WTC11 (cell line): ENCODE measurements around the gene SREBF1. TPM values are rescaled to one million over a fixed set of nuclear protein-coding genes. Genes with fewer than 3 reads are reported as not detected.

Source experiments
- ATAC-seq: fragments of 200-7000 bp; cut with Tn5 transposase; 2 replicates; pipeline ENCODE4 v1.10.0; 2021; ENCODE audit warnings: mild to moderate bottlenecking, moderate library complexity
- CTCF ChIA-PET: fragments of 300-600 bp; sonication (Branson Sonifier 250); formaldehyde crosslinking; loops from one replicate; lab custom pipeline; 2021; ENCODE audit warnings: antibody characterized with exemption; lab: Charles Lee
- POLR2A ChIA-PET: fragments of 350-600 bp; sonication (Branson Sonifier 250); formaldehyde crosslinking; loops from one replicate; lab custom pipeline; 2021; ENCODE audit warnings: antibody characterized with exemption; lab: Charles Lee
- DNase-seq: peaks from one replicate; pipeline ENCODE4 v3.0.0; 2021; ENCODE audit warnings: low spot score
- H3K27ac Mint-ChIP-seq: 2 replicates; pipeline ENCODE4 v1.8.0; 2021; ENCODE audit warnings: mixed read lengths
- H3K27me3 Mint-ChIP-seq: 2 replicates; pipeline ENCODE4 v1.8.0; 2021; ENCODE audit warnings: low read depth, mild to moderate bottlenecking, moderate library complexity, mixed read lengths
- H3K36me3 Mint-ChIP-seq: 2 replicates; pipeline ENCODE4 v1.8.0; 2021; ENCODE audit warnings: mixed read lengths
- H3K4me1 Mint-ChIP-seq: 2 replicates; pipeline ENCODE4 v1.8.0; 2022; ENCODE audit warnings: mixed read lengths
- H3K4me3 Mint-ChIP-seq: 2 replicates; pipeline ENCODE4 v1.8.0; 2021; ENCODE audit warnings: mild to moderate bottlenecking, moderate library complexity, mixed read lengths
- H3K9me3 Mint-ChIP-seq: 2 replicates; pipeline ENCODE4 v1.8.0; 2021; ENCODE audit warnings: mixed read lengths
- CBFB ChIP-seq: sonication (generic); formaldehyde crosslinking; IDR thresholded peaks from 2 replicates; pipeline ENCODE4 v1.8.1; 2022; ENCODE audit warnings: mild to moderate bottlenecking, low read depth, missing genetic modification reagents
- CDX4 ChIP-seq: fragments of 250-450 bp; sonication (Bioruptor Pico); IDR thresholded peaks from 2 replicates; pipeline ENCODE4 v1.9.0; 2021; ENCODE audit warnings: moderate library complexity, mild to moderate bottlenecking, inconsistent platforms, borderline replicate concordance
- ERG ChIP-seq: fragments of 250-450 bp; sonication (Bioruptor Pico); IDR thresholded peaks from 2 replicates; pipeline ENCODE4 v1.8.0; 2021; ENCODE audit warnings: mild to moderate bottlenecking
- ESRRA ChIP-seq: sonication (generic); formaldehyde crosslinking; IDR thresholded peaks from 2 replicates; pipeline ENCODE4 v1.8.1; 2022; ENCODE audit warnings: mild to moderate bottlenecking, missing genetic modification reagents, borderline replicate concordance
- FOXP4 ChIP-seq: sonication (generic); formaldehyde crosslinking; IDR thresholded peaks from 2 replicates; pipeline ENCODE4 v1.8.0; 2022; ENCODE audit warnings: mild to moderate bottlenecking, missing genetic modification reagents
- GABPB1 ChIP-seq: sonication (generic); formaldehyde crosslinking; IDR thresholded peaks from 2 replicates; pipeline ENCODE4 v1.8.1; 2023; ENCODE audit warnings: mild to moderate bottlenecking, missing genetic modification reagents
- HMGA2 ChIP-seq: fragments of 250-450 bp; sonication (Bioruptor Pico); IDR thresholded peaks from 2 replicates; pipeline ENCODE4 v1.4.0; 2021; ENCODE audit warnings: mild to moderate bottlenecking, moderate library complexity
- JAZF1 ChIP-seq: fragments of 250-450 bp; sonication (Bioruptor Pico); IDR thresholded peaks from 2 replicates; pipeline ENCODE4 v1.9.0; 2021; ENCODE audit warnings: moderate library complexity, mild to moderate bottlenecking, inconsistent platforms
- NR2C2 ChIP-seq: sonication (generic); formaldehyde crosslinking; IDR thresholded peaks from 2 replicates; pipeline ENCODE4 v1.8.0; 2022; ENCODE audit warnings: mild to moderate bottlenecking, missing genetic modification reagents
- PRDM15 ChIP-seq: sonication (generic); formaldehyde crosslinking; IDR thresholded peaks from 2 replicates; pipeline ENCODE4 v1.8.0; 2022; ENCODE audit warnings: missing genetic modification reagents
- RELA ChIP-seq: sonication (generic); formaldehyde crosslinking; IDR thresholded peaks from 2 replicates; pipeline ENCODE4 v1.8.1; 2022; ENCODE audit warnings: missing genetic modification reagents, mild to moderate bottlenecking, borderline replicate concordance
- SOX15 ChIP-seq: fragments of 250-450 bp; sonication (Bioruptor Pico); IDR thresholded peaks from 2 replicates; pipeline ENCODE4 v1.9.0; 2021; ENCODE audit warnings: mild to moderate bottlenecking
- TEAD4 ChIP-seq: sonication (generic); formaldehyde crosslinking; IDR thresholded peaks from 2 replicates; pipeline ENCODE4 v1.8.0; 2022; ENCODE audit warnings: mild to moderate bottlenecking, missing genetic modification reagents
- ZNF532 ChIP-seq: fragments of 250-450 bp; sonication (Bioruptor Pico); IDR thresholded peaks from 2 replicates; pipeline ENCODE4 v1.9.0; 2021; ENCODE audit warnings: mild to moderate bottlenecking, borderline replicate concordance
- total RNA-seq: library from RNA; stranded (reverse); gene quantifications from 3 replicates; pipeline ENCODE4 v1.2.3, GENCODE V29; 2021
- TF ChIP-seq, protein P1 (sequence below): sonication (generic); formaldehyde crosslinking; IDR thresholded peaks from 2 replicates; pipeline ENCODE4 v1.8.0; 2023; ENCODE audit warnings: missing genetic modification reagents, mild to moderate bottlenecking, borderline replicate concordance

SREBF1 gene
- total RNA-seq, 1 experiment from 2014 or later = 93.7 TPM

- Mint-ChIP-seq H3K4me1 (peaks cover 13% of the 10 kb centered on the region), H3K27me3 (no peaks in the 10 kb centered on the region; the same call in 1 of the 2 replicates)
- TF ChIP-seq RELA (CRISPR knock-in tag) (0 out of 2 replicates have a peak, but pooled peaks have one; percentile 16), FOXP4 (no peak)
- TF ChIP-seq, all 79 proteins: peak for 1
- ChIA-PET CTCF (interaction anchor here (0.8 to 3.0 kb wide), 17 partner anchors 9 to 194 kb away, joined by 3 to 19 read pairs (median 4); no protein-coding TSS in a partner anchor), POLR2A (interaction anchor here (0.5 to 0.7 kb wide), 2 partner anchors 9 to 417 kb away, joined by 3 to 6 read pairs; no protein-coding TSS in a partner anchor)
- no peaks in the 10 kb centered on the region for H3K9me3 Mint-ChIP-seq
- H3K36me3 Mint-ChIP-seq = no peaks in the 10 kb centered on the region
- no peak overlapping the region for H3K27ac Mint-ChIP-seq
- DNase-seq = no peak
- no peak overlapping the region for H3K4me3 Mint-ChIP-seq
- peak; percentile 26 for ATAC-seq
Observed at GRCh38 chr17:17800504-17801021, 36.2 kb downstream of the SREBF1 start.

DNA sequence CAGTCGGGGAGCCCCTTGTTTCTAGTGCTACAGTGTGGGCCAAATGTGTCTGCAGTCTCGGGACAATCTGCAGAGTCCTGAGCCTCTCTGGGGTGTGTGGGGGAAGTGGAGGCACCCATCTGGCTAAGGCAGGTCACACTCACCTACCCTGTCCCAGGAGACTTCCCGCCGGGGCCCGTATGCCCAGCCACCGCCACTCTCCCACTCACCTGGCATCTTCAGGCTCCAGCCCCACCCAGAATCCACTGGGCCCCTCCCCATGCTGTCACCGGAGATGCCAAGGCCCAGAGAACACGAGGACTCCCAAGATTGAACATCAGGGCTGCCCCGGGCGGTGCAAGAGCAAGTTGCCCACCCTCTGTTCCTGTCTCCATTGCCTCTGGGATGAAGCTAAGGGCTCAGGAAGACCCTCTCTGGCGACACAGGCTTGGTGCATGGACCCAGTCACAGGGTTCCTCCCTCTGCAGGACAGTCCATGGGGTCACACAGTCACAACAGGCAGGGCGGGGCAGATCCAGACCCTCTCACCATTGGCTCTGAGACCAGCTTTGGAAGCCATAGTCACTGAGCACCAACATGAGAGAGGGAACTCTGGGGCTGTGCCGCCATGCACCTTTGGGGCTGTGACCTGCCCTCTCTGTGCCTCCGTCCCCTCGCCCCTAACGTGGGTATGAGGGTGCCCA, 38.1 kb downstream of the SREBF1 start:
- Mint-ChIP-seq H3K27me3 (peaks cover 10% of the 10 kb centered on the region), H3K4me1 (peaks cover 18% of the 10 kb centered on the region), H3K27ac (no peak overlapping the region), H3K36me3 (no peaks in the 10 kb centered on the region), H3K4me3 (no peak overlapping the region), H3K9me3 (no peaks in the 10 kb centered on the region)
- ChIA-PET CTCF (no interaction called here), POLR2A (no interaction called here)
- no peak; the same call in 1 of the 2 replicates for ATAC-seq
- DNase-seq = no peak
- no peak for TF ChIP-seq GABPB1 (CRISPR knock-in tag)
- TF ChIP-seq SOX15 (CRISPR knock-in tag) = no peak
- TF ChIP-seq CBFB = no peak
- TF ChIP-seq NR2C2 (CRISPR knock-in tag) = no peak
- TF ChIP-seq, protein P1, sequence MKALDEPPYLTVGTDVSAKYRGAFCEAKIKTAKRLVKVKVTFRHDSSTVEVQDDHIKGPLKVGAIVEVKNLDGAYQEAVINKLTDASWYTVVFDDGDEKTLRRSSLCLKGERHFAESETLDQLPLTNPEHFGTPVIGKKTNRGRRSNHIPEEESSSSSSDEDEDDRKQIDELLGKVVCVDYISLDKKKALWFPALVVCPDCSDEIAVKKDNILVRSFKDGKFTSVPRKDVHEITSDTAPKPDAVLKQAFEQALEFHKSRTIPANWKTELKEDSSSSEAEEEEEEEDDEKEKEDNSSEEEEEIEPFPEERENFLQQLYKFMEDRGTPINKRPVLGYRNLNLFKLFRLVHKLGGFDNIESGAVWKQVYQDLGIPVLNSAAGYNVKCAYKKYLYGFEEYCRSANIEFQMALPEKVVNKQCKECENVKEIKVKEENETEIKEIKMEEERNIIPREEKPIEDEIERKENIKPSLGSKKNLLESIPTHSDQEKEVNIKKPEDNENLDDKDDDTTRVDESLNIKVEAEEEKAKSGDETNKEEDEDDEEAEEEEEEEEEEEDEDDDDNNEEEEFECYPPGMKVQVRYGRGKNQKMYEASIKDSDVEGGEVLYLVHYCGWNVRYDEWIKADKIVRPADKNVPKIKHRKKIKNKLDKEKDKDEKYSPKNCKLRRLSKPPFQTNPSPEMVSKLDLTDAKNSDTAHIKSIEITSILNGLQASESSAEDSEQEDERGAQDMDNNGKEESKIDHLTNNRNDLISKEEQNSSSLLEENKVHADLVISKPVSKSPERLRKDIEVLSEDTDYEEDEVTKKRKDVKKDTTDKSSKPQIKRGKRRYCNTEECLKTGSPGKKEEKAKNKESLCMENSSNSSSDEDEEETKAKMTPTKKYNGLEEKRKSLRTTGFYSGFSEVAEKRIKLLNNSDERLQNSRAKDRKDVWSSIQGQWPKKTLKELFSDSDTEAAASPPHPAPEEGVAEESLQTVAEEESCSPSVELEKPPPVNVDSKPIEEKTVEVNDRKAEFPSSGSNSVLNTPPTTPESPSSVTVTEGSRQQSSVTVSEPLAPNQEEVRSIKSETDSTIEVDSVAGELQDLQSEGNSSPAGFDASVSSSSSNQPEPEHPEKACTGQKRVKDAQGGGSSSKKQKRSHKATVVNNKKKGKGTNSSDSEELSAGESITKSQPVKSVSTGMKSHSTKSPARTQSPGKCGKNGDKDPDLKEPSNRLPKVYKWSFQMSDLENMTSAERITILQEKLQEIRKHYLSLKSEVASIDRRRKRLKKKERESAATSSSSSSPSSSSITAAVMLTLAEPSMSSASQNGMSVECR = no peak
- no peak for TF ChIP-seq JAZF1 (CRISPR knock-in tag)
- no peak for TF ChIP-seq HMGA2 (CRISPR knock-in tag)
- TF ChIP-seq TEAD4 = no peak
- no peak for TF ChIP-seq ESRRA (CRISPR knock-in tag)
- TF ChIP-seq PRDM15 (CRISPR knock-in tag) = no peak
- no peak for TF ChIP-seq ZNF532 (CRISPR knock-in tag)
- no peak for TF ChIP-seq CDX4 (CRISPR knock-in tag)
- TF ChIP-seq ERG (CRISPR knock-in tag) = no peak
